Measurements from ENCODE around the gene LRRC75B.
"Not testable (repeated sequence)": the region's sequence is repeated elsewhere in the genome, so short reads cannot be mapped to it uniquely, and the experiment has no call there.

GRCh38 chr22:24607429-24607983 lies 14.6 kb upstream of the LRRC75B start:
- TF ChIP-seq, protein P1, sequence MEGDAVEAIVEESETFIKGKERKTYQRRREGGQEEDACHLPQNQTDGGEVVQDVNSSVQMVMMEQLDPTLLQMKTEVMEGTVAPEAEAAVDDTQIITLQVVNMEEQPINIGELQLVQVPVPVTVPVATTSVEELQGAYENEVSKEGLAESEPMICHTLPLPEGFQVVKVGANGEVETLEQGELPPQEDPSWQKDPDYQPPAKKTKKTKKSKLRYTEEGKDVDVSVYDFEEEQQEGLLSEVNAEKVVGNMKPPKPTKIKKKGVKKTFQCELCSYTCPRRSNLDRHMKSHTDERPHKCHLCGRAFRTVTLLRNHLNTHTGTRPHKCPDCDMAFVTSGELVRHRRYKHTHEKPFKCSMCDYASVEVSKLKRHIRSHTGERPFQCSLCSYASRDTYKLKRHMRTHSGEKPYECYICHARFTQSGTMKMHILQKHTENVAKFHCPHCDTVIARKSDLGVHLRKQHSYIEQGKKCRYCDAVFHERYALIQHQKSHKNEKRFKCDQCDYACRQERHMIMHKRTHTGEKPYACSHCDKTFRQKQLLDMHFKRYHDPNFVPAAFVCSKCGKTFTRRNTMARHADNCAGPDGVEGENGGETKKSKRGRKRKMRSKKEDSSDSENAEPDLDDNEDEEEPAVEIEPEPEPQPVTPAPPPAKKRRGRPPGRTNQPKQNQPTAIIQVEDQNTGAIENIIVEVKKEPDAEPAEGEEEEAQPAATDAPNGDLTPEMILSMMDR (conservative IDR thresholded peaks at IDR 0.05 in 1 of 2, IDR thresholded peaks at IDR 0.05 in 1 of 2; ENCODE audit: extremely low read depth in 1 of 2, insufficient read depth in 1 of 2, low read depth in 1 of 2, low read length in 2 of 2), result not testable (repeated sequence)
- not testable (repeated sequence) for TF ChIP-seq EZH2 (IDR thresholded peaks at IDR 0.05; ENCODE audit: borderline replicate concordance, low read length)
